ENCODE data around the gene OTUD3.

DNA sequence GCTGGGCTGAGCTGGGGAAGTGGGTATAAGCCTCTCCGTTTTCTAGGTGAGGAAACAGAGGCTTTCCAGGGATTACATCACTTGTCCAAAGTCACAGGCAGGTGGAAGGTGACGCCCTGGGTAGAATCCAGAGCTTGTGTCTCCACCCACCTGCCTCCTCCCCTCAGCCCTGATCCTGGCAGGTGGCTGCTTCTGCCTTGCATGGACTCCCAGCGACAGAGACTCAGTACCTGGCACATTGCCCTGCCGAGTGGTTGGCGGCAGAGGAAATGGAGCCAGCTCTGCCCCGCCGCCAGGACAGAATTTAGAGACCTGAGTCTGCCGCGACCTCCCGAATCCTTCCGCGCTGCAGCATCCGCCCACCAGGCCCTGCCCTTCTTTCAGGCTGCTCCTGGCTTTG is 39.1 kb downstream of the OTUD3 start:
- TF ChIP-seq POLR2A (IDR thresholded peaks at IDR 0.05; ENCODE audit: low read length) (no peak), GATA1 (IDR thresholded peaks at IDR 0.05; ENCODE audit: low read depth, low read length) (no peak)
